HK-2 (cell line): Measurements from ENCODE around the gene IP6K1.
"Not testable (repeated sequence)": the region's sequence is repeated elsewhere in the genome, so short reads cannot be mapped to it uniquely, and the experiment has no call there.

ENCODE experiments used
- DNase-seq: peaks from one replicate; pipeline ENCODE4 v3.0.0-alpha.2; 2018; ENCODE audit not compliant: unreplicated experiment

The IP6K1 gene

DNA sequence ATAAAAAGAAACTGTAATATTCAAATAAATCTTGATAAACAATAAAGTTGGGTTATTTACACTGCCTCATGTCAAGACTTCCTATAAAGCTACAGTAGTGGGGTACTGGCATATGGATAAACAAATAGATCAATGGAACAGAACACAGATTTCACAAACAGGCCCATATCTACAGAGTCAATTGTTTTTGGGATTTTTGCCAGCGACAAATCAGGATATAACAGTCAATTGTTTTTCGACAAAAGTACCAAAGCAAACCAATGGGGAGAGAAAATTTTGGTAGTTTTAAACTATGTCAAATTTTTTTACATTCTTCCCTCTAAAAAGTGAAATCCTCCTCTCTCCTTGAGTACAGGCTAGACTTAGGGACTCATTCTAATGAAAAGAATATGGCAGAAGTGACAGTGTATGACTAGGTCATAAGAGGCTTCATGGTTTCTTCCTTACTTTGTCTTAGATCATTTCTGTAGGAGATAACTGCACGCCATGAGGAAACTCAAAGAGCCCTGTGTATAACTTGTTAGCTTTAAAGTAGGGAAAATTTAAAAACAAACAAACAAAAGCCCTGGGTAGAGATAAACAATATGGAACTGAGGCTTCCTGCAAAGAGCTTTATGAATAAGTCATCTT, 16.9 kb downstream of the IP6K1 start:
- no peak for DNase-seq

DNA sequence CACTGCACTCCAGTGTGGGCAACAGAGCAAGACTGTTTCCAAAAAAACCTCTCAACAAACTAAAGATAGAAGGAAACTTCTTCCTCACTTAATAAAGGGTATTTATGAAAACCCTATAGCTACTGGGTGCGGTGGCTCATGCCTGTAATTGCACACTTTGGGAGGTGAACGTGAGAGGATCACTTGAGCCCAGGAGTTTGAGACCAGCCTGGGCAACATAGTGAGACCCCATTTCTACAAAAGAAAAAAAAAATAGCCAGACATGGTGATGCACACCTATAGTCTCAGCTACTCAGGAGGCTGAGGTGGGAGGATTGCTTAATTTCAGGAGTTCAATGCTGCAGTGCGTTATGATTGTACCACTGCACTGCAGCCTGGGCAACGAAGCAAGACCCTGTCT, 22.4 kb downstream of the IP6K1 start:
- DNase-seq: no peak

DNA sequence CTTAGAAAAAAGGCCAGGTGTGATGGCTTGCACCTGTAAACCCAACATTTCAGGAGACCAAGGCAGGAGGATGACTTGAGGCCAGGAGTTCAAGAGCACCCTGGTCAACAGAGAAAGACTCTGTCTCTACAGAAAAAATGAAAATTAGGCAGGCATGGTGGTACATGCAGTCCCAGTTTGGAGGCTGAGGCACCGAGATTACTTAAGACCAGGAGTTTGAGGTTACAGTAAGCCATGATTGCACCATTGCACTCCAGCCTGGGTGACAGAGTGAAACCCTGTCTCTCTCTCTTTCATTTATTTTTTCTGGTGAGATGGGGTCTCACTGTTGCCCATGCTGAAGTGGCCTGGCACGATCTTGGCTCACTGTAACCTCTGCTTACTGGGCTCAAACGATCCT, 24.7 kb downstream of the IP6K1 start:
- no peak for DNase-seq

DNA sequence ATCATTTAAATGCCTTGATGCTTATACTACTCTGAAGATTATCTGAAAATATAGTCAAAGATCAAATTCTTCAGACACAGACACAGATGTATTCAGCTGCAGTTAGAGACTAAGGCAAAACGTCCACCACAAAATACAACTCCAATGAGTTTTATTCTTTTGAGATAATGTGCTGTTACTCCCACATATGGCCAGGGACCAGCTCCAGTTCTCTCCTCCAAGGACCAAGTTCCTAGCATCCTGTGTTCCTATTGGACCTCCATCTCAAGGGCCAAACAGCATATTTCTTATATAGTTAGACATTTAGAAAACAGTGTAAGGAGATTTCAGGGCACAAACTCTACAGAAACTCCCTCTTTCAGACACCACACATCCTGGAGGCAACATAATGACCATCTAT, 27.1 kb downstream of the IP6K1 start:
- no peak for DNase-seq

DNA sequence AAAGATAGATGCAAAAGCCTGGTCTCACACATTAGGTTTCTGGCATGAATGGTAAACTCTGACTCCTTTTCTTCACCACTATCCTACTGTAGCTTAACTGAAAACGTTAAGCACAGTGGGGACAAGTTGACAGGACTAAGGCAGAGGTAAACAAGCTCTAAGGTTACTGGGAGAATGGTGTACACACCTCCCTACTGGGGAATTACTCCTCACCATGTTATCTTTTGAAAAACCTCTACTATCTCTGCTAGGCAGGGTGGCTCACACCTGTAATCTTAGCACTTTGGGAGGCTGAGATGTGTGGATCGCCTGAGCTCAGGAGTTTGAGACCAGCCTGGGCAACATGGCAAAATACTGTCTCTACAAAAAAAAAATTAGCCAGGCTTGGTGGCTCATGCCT, 29.1 kb downstream of the IP6K1 start:
- no peak for DNase-seq

DNA sequence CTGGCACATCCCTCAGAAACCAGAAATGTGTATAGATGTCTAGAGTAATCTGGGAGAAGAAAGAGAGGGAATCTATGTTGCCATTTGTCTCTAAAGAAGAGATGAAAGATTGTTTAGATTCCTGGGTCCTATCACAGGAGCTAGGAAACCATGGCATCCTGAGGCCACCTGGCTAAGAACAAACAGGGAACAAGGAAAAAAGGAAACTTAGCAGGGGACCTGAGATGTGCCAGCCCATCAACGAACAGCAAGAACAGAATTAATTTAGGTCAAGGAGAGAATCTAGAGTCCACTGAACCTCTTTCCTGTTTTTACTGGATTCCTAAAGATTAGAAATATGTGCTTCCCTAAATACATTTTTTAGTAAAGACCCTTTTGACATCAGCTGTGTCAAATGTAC, 30.3 kb downstream of the IP6K1 start:
- DNase-seq: no peak

DNA sequence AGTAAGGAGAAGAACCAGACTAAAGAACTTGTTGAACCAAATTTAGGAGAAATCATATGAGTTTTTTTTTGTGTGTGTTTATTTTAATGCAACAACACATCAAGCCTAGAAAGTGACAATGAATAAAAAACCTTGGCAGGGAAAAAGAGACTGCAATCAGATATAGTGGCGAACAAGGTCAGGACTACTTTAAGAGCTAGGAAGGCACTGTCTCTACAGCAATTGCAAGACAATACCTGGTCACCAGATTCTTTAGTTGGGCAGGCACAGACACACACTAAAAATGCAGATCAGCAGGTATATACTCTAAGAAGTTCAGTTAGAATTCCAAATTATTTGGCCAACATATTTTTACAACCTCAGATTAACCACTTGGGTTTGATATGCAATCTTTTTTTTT, 31.8 kb downstream of the IP6K1 start:
- DNase-seq: no peak

DNA sequence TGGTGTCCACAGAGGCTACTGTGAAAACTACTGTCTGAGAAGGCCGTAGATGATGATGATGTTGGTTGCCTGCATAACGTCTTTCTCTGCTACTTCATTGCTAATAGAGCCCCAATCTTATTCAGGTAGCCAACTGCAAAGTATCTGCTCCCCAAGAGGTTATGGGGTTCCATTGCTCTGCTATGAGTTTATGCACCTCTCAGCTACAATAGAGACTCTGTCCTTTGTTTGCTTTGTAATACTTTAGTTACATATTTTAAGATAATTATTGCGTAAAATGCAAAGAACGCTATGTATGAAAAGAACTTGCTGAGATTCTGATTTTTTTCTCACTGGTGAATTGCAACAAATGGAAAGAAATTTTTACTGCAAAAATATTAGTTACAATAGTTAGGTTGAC, 34.8 kb downstream of the IP6K1 start:
- no peak for DNase-seq

DNA sequence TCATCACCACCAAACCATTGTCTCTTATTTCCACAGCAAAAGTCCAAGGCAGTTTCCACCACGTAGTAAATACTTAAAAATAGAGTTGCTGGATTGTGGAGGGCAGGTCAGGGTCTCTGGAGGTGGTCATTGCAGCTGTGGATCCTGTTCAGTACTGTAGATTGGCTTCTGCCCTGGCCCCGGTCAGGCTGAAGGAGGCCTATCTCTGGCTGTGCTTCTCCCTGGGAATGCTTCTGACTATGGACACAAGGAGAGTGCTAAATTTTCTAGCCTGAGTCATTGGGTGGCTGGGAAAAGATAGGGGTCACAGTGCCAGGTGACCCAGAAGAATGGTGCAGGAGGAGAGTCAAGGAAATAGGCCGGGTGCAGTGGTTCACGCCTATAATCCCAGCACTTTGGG, 36.3 kb downstream of the IP6K1 start:
- no peak for DNase-seq

DNA sequence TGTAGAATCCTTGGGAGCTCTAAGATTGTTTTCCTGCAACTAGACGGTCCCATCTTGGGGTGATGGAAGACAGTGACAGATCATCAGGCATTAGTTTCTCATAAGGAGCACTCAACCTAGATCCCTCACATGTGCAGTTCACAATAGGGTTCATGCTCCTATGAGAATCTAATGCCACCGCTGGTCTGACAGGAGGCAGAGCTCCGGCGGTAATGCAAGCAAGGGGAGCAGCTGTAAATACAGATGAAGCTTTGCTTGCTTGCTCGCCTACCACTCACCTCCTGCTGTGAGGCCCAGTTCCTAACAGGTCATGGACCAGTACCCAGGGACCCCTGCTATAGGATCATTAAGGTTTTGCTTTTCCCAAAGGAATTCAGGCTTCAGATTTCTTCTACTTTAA, 37.5 kb downstream of the IP6K1 start:
- DNase-seq: not testable (repeated sequence)

DNA sequence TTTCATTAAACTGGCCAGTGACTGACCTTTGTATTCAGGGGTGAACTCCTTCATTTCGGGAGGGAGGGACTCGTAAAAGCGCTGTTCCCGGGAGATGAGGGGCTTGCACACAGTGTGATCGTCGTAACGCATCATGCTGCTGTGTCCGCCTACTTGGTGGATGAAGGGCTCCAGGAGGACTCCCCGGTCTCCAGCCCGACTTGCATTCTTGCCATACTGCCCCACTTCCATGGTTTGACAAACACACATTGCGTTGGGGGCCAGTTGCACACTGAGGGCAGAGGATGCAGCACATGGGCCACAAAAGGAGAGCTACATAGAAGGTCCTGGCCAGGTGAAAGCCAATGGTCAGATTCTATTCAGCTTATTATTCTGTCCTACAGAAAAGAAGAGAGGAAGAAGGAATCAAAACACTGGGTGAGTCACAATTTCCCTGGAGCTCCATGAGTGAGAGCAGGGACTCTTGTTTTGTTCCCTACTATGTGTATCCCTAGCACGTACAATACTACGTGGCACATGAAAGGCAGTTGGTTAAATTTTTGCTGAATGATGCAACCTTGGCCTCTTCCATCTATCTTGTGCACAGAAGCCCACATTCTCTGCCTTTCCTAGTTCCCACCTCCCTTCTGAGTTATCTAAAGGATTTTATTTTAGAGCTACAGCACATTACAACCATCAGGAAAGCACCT, 38.4 kb downstream of the IP6K1 start:
- DNase-seq: no peak

DNA sequence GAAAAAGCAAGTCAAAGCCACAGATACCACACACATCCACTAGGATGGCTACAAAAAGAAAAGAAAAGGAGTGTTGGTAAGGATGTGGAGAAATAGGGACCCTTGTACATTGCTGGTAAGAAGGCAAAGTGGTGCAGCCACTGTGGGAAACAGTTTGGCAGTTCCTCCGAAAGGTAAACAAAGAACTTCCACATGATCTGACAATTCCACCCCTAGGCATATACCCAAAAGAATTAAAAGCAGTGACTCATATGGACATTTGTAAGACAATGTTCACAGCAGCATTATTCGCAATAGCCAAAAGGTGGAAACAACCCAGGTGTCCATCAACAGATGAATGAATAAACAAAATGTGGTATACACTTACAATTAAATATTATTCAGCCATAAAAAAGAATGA, 40.4 kb downstream of the IP6K1 start:
- DNase-seq: no peak

DNA sequence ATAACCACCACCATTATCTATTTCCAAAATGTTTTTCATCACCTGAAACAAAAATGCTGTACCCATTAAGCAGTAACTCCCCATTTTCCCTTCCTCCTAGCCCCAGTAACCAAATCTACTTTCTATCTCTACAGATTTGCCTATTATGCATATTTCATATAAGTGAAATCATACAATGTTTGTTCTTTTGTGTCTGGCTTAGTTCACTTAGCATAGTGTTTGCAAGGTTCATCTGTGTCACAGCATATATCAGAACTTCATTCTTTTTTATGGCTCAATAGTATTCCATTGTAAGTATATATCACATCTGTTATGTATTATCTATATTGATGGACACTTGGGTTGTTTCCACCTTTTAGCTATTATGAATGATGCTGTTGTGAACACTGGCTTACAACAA, 45.9 kb downstream of the IP6K1 start:
- DNase-seq: no peak

DNA sequence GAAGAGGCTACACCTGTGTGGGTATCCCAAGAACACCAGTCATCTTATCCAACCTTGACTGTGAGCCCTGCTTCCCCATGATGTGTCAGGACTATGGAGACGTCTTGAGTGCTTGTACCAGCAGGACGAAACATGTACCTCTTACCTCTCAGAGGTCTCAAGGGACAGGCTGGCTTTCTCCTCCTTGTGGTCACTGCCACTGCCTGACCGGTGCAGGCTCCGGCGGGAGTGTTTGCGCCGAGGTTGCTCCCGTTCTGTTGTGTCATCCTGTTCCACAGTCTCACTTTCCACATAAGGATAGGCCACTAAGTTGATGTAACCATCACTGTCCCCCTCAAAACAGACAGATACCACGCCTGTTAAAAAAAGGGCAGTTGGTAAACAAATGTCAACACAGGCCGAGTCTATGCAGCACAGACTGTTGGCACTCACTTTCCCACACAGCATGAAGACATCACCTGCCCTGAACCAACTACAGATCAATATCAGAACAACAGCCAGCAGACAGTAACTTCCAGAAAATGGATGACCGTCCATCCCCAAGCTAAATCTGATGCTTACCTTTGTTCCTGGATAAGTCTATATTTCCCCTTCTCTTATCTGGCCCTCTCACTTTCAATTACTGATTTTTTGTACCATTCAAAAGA, 48.2 kb downstream of the IP6K1 start:
- no peak for DNase-seq

DNA sequence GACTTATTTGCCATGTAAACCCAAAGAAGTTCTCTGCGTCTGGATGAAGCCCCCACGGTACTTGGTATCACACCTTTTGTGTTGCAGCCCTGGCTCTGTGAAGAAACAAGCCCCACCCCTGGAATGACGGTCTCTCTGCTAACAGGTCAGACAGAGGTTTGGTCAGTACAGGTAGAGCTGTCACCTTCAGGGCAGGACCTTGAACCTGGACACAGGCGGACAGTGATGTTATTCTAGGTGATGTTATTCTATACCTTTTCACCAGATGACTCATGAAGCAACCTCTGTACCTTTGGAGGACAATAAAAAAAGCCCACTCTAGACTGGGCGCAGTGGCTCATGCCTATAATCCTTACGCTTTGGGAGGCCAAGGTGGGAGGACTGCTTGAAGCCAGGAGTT, 51.6 kb downstream of the IP6K1 start:
- no peak for DNase-seq

DNA sequence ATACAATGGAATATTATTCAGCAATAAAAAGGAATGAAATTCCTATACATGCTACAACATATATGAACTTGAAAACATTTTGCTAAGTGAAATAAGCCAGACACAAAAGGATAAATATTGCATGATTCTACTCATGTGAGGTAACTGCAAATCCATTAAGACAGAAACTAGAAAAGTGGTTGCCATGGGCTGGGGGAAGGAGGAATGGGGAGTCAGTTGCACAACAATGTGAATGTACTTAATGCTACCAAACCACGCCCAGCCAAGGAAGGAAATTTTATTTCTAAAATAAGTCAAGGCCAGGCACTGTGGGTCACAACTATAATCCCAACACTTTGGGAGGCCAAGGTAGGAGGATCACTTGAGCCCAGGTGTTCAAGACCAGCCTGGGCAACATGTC, 52.8 kb downstream of the IP6K1 start:
- no peak for DNase-seq

DNA sequence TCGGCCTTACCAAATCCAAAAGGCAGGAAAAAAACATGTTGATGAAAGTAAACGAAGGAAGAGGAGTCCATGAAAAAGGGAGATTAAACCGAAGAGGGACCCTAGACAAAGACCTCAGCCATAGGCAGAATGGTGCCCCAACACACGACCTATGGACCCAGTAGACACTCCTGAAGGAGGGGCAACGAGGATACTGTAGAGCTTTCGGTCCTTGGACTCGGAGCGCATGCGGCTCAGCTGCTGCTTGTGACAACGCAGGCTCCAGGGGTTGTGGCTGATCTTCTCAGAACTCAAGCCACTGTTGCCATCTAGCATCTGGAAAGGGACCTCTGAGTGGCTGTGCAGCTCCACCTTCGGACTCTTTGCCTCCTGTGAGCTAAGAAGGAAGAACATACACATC, 53.7 kb downstream of the IP6K1 start:
- DNase-seq: no peak

DNA sequence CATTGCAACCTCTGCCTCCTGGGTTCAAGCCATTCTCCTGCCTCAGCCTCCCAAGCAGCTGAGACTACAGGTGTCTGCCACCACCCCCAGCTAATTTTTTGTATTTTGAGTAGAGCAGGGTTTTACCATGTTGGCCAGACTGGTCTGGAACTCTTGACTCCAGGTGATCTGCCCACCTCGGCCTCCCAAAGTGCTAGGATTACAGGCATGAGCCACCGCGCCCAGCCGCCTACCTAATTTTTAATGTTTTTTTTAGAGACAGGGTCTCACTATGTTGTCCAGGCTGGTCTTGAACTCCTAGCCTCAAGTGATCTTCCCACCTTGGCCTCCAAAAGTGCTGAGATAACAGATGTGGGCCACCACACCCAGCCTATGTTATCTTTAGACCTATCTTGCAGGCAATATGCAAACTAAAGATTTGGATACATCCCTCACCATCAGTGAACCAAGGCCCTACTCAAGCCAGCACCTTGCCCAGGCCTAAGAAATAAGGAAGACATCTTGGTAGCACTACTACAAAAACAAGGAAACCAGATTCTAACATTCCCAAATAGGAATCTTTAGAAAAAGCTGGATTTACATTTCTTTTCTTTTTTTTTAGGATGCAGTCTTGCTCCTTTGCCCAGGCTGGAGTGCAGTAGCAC, 56.3 kb downstream of the IP6K1 start:
- no peak for DNase-seq

DNA sequence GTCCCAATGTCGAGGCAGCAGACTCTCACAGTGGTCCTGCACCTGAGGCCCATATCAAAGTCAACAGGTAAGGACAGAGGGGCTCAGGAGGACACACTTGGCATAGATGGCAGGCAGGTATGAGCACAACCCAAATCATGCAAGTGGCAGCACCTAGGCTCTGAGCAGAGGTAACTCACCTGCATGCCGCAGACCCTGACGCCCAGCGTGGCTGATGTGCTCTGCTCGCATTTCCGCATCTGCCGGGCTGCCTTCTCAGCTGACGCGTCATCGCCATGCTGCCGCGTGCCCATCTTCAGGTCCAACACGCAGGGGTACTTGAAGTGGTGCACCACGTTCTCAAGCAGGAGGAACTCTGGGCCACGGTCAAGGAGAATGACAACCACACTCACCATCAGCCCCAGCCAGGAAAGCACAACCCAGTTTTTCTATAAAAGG, 58.4 kb downstream of the IP6K1 start:
- DNase-seq: no peak

DNA sequence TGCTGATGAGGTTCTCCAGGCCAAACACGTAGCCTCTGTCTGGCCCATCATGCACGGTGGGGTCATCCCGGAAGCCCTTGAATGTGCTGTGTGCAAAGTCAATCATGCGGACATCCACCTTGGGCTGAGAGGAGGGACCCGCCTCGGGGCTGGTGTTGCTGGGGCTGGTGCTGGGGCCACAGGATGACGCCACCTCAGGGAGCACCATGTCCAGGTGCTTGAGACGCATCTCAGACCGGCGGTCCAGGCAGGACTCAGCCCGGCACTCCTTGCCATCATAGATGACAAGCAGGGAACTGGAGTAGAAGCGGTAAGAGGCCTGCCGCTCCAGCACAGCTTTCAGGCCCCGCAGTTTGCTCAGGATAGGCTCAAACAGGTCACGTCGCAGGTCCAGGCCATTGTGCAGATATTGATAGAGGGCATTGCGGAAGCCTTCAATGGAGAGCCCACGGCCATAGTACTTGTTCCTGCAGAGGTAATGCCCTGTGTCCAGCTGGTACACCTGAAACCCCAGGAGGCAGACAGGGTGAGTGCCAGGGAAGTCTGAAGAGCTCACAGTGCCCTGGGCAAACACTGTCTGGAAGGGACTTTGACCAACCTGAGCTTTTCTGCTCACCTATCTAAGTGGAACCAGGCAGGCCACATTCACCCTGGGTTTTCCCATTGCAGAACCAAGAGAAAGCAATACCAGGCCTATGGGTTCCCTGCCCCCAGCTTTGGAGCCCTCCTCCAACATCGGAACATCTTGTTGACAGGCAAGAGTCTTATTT, 59.0 kb downstream of the IP6K1 start:
- DNase-seq: no peak

DNA sequence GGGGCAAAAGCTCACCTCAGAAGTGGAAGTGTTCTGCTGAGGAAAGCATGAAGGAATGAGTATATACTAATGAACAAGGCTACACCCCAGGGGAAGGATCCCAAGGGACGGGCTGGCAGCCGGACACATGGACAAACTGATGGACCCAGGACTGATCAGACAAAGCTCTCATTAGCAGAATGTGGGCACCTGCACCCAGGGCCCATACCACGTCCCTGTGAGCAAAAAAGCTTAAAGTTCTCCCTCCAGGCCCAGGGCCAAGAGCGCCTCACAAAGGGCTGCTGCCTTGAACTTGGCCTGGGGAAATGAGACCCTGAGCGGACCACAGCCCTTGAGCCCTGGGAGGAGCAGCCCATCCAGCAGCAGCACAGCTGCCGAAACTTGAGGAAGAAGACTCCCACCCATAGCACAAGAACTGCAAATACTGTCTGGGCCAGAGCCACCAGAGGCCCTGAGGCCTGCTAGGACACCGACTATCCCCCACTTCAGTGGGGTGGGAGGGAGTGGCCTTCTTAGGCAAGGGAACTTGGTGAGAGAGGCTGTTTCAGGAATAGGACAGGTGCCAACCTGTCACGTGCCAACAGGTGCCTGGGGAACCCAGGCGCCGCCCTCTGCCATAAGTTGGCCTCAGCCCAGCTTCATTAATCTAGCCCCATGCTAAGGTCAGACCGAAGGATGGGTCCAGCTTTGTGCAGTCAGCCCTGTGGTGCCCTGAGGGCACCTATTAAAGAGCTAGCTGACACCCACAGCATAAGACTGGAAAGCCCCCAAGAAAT, 60.2 kb downstream of the IP6K1 start:
- no peak for DNase-seq
